Measurements from ENCODE around the gene SP7. TPM values are rescaled to one million over a fixed set of nuclear protein-coding genes. Genes with fewer than 3 reads are reported as not detected.
"Not testable (repeated sequence)": the region's sequence is repeated elsewhere in the genome, so short reads cannot be mapped to it uniquely, and the experiment has no call there.

SP7 gene
- total RNA-seq (2014; rRNA removed; shearing (Covaris generic)) = 0.41 TPM in 1 of 2 replicates, not detected in the other

GRCh38 chr12:53336181-53336681, at the start of gene SP7:
TSS of gene SP7 (minus strand) at chr12:53336354. CDS start at chr12:53335646, 708 bp downstream.
- in situ Hi-C loops (cut with HindIII; ENCODE audit: low sequenced_read_pairs) = no loop called here
- no peak for DNase-seq (ENCODE audit: low spot score)

GRCh38 chr12:53383258-53383657, 47.1 kb upstream of the SP7 start:
- DNase-seq (ENCODE audit: low spot score) = peak; percentile 15
- in situ Hi-C loops (cut with HindIII; ENCODE audit: low sequenced_read_pairs) = no loop called here

- in situ Hi-C loops (cut with HindIII; ENCODE audit: low sequenced_read_pairs) = no loop called here
- peak; percentile 74 for DNase-seq (ENCODE audit: low spot score)
Observed at GRCh38 chr12:53381731-53382630, 45.8 kb upstream of the SP7 start.

- no peak for DNase-seq (ENCODE audit: low spot score)
- in situ Hi-C loops (cut with HindIII; ENCODE audit: low sequenced_read_pairs) = no loop called here
Observed at GRCh38 chr12:53380794-53381730, 44.9 kb upstream of the SP7 start.

GRCh38 chr12:53380104-53380793, 44.1 kb upstream of the SP7 start, which contains the start of gene SP1:
TSS of gene SP1 (plus strand) at chr12:53380176. CDS start at chr12:53380292, 116 bp downstream.
- DNase-seq (ENCODE audit: low spot score) = peak; percentile 76
- in situ Hi-C loops (cut with HindIII; ENCODE audit: low sequenced_read_pairs) = no loop called here

GRCh38 chr12:53379389-53380103, 43.4 kb upstream of the SP7 start:
- DNase-seq (ENCODE audit: low spot score) = peak; percentile 100
- in situ Hi-C loops (cut with HindIII; ENCODE audit: low sequenced_read_pairs) = no loop called here

GRCh38 chr12:53378724-53379388, 42.7 kb upstream of the SP7 start:
- DNase-seq (ENCODE audit: low spot score) = no peak
- in situ Hi-C loops (cut with HindIII; ENCODE audit: low sequenced_read_pairs) = no loop called here

- in situ Hi-C loops (cut with HindIII; ENCODE audit: low sequenced_read_pairs) = no loop called here
- no peak for DNase-seq (ENCODE audit: low spot score)
Observed at GRCh38 chr12:53378222-53378621, 42.1 kb upstream of the SP7 start.

- DNase-seq (ENCODE audit: low spot score) = no peak
- in situ Hi-C loops (cut with HindIII; ENCODE audit: low sequenced_read_pairs) = no loop called here
Observed at GRCh38 chr12:53376747-53377146, 40.6 kb upstream of the SP7 start.

- DNase-seq (ENCODE audit: low spot score); in situ Hi-C loops (cut with HindIII; ENCODE audit: low sequenced_read_pairs): not testable (repeated sequence)
Observed at GRCh38 chr12:53374277-53374676, 38.1 kb upstream of the SP7 start.

- in situ Hi-C loops (cut with HindIII; ENCODE audit: low sequenced_read_pairs); DNase-seq (ENCODE audit: low spot score): not testable (repeated sequence)
Observed at GRCh38 chr12:53373554-53374133, 37.5 kb upstream of the SP7 start.

GRCh38 chr12:53365245-53365904, 29.2 kb upstream of the SP7 start:
- no peak for DNase-seq (ENCODE audit: low spot score)
- in situ Hi-C loops (cut with HindIII; ENCODE audit: low sequenced_read_pairs) = no loop called here

GRCh38 chr12:53361638-53362037, 25.5 kb upstream of the SP7 start:
- DNase-seq (ENCODE audit: low spot score); in situ Hi-C loops (cut with HindIII; ENCODE audit: low sequenced_read_pairs): not testable (repeated sequence)

- in situ Hi-C loops (cut with HindIII; ENCODE audit: low sequenced_read_pairs) = no loop called here
- no peak for DNase-seq (ENCODE audit: low spot score)
Observed at GRCh38 chr12:53358836-53359419, 22.8 kb upstream of the SP7 start.

GRCh38 chr12:53355121-53355520, 19.0 kb upstream of the SP7 start:
- in situ Hi-C loops (cut with HindIII; ENCODE audit: low sequenced_read_pairs) = no loop called here
- no peak for DNase-seq (ENCODE audit: low spot score)

GRCh38 chr12:53353257-53353655, 17.1 kb upstream of the SP7 start:
- in situ Hi-C loops (cut with HindIII; ENCODE audit: low sequenced_read_pairs) = no loop called here
- DNase-seq (ENCODE audit: low spot score) = no peak
